Fibroblast of the conjunctiva (primary cell): Measurements from ENCODE around the gene SMAP1.

Source experiments
- DNase-seq: peaks from one replicate; pipeline ENCODE4 v3.0.0-alpha.2; 2010; ENCODE audit warnings: low read depth

The SMAP1 gene

GRCh38 chr6:70900047-70900446, 232.4 kb downstream of the SMAP1 start:
- DNase-seq, result no peak

- no peak for DNase-seq
Observed at GRCh38 chr6:70901324-70901723, 233.6 kb downstream of the SMAP1 start.

- DNase-seq, result no peak
Observed at GRCh38 chr6:70903665-70904452, 236.2 kb downstream of the SMAP1 start.

- no peak for DNase-seq
Observed at GRCh38 chr6:70905742-70906141, 238.1 kb downstream of the SMAP1 start.
